B cell (primary cell): Measurements from ENCODE around the gene PLEKHH2. TPM values are rescaled to one million over a fixed set of nuclear protein-coding genes. Genes with fewer than 3 reads are reported as not detected.

Source experiments
- ATAC-seq: fragments of 200-7000 bp; cut with Tn5 transposase; one replicate; pipeline ENCODE4 v1.10.0; 2021; ENCODE audit warnings: low read depth, mild to moderate bottlenecking, moderate number of reproducible peaks, moderate library complexity
- CTCF ChIA-PET: fragments of 350-600 bp; sonication (Branson Sonifier 250); formaldehyde crosslinking; loops from one replicate; lab custom pipeline; 2021; ENCODE audit warnings: antibody characterized with exemption, inconsistent platforms; lab: Charles Lee
- POLR2A ChIA-PET: fragments of 350-600 bp; sonication (Branson Sonifier 250); formaldehyde crosslinking; loops from one replicate; lab custom pipeline; 2021; ENCODE audit warnings: antibody characterized with exemption; lab: Charles Lee
- DNase-seq: peaks from one replicate; pipeline ENCODE4 v3.0.0; 2013
- H2AFZ ChIP-seq: 2 replicates; pipeline ENCODE4 v1.6.1; 2012; ENCODE audit warnings: mild to moderate bottlenecking, low read depth, low read length; ENCODE audit not compliant: insufficient read depth, poor library complexity, severe bottlenecking
- H3K27ac ChIP-seq, 2 donors: 1 replicate in 1 of 2; 2 replicates in 1 of 2; pipeline ENCODE4 v1.5.1; 2012 to 2013; ENCODE audit warnings: low read length in 2 of 2, mild to moderate bottlenecking in 2 of 2, moderate library complexity in 1 of 2
- H3K27me3 ChIP-seq, 4 experiments: fragments of 200-600 bp in 1 of 4; sonication (generic) in 1 of 4; replicated peaks in 1 of 4; 1 replicate in 2 of 4; 2 replicates in 2 of 4; pipeline versions ENCODE4 v1.6.1 to v1.7.0; 2013 to 2016; ENCODE audit warnings: low read length in 3 of 4, mild to moderate bottlenecking in 2 of 4, mixed read lengths in 1 of 4, moderate library complexity in 1 of 4; ENCODE audit not compliant: insufficient read depth in 4 of 4, control insufficient read depth in 3 of 4; ENCODE audit errors: control extremely low read depth in 1 of 4
- H3K36me3 ChIP-seq, 2 experiments: replicated peaks in 1 of 2; 1 replicate in 1 of 2; 2 replicates in 1 of 2; pipeline versions ENCODE4 v1.6.1 to v1.7.1; 2013; ENCODE audit warnings: low read length in 1 of 2; ENCODE audit not compliant: insufficient read depth in 2 of 2, control insufficient read depth in 1 of 2; ENCODE audit errors: control extremely low read depth in 1 of 2, extremely low read depth in 1 of 2
- H3K4me1 ChIP-seq, 2 donors: fragments of 200-600 bp in 1 of 2; sonication (generic) in 1 of 2; 1 replicate in 1 of 2; 2 replicates in 1 of 2; pipeline versions ENCODE4 v1.5.1 to v1.6.1; 2013 to 2017; ENCODE audit warnings: low read length in 2 of 2; ENCODE audit not compliant: control insufficient read depth in 2 of 2, insufficient read depth in 2 of 2
- H3K4me2 ChIP-seq: replicated peaks from 2 replicates; pipeline ENCODE3; 2012; ENCODE audit warnings: mild to moderate bottlenecking, low read depth, low read length; ENCODE audit not compliant: poor library complexity, severe bottlenecking
- H3K4me3 ChIP-seq, 5 experiments: fragments of 200-600 bp in 1 of 5; sonication (generic) in 1 of 5; 1 replicate in 3 of 5; 2 replicates in 2 of 5; pipeline versions ENCODE4 v1.5.1 to v1.7.0; 2011 to 2016; ENCODE audit warnings: low read length in 4 of 5, mild to moderate bottlenecking in 4 of 5, low read depth in 2 of 5, control low read depth in 1 of 5, moderate library complexity in 1 of 5; ENCODE audit not compliant: insufficient read depth in 1 of 5; ENCODE audit errors: control extremely low read depth in 1 of 5, extremely low read depth in 1 of 5
- H3K79me2 ChIP-seq: fragments of 200-600 bp; sonication (generic); one replicate; pipeline ENCODE4 v1.6.0; 2016; ENCODE audit warnings: low read length; ENCODE audit not compliant: control insufficient read depth, insufficient read depth
- H3K9ac ChIP-seq: fragments of 200-600 bp; sonication (generic); 2 replicates; pipeline ENCODE4 v1.6.1; 2017; ENCODE audit warnings: mild to moderate bottlenecking, low read length, moderate library complexity
- H3K9me3 ChIP-seq, 3 donors: one replicate each; pipeline versions ENCODE4 v1.6.1 to v1.7.1; 2013; ENCODE audit warnings: low read length in 2 of 3; ENCODE audit not compliant: control insufficient read depth in 2 of 3, insufficient read depth in 1 of 3; ENCODE audit errors: control extremely low read depth in 1 of 3
- H4K20me1 ChIP-seq: 2 replicates; pipeline ENCODE4 v1.6.0; 2012; ENCODE audit warnings: mild to moderate bottlenecking, low read length; ENCODE audit not compliant: insufficient read depth, control insufficient read depth, poor library complexity, severe bottlenecking
- H3K27ac Mint-ChIP-seq: one replicate; pipeline ENCODE4 v1.8.0; 2021; ENCODE audit warnings: mixed read lengths
- H3K27me3 Mint-ChIP-seq: one replicate; pipeline ENCODE4 v1.8.0; 2021; ENCODE audit warnings: mixed read lengths
- H3K4me1 Mint-ChIP-seq: one replicate; pipeline ENCODE4 v1.8.0; 2021; ENCODE audit warnings: mixed read lengths
- H3K4me3 Mint-ChIP-seq: one replicate; pipeline ENCODE4 v1.8.0; 2021; ENCODE audit warnings: mixed read lengths
- H3K9me3 Mint-ChIP-seq: one replicate; pipeline ENCODE4 v1.8.0; 2022; ENCODE audit warnings: mixed read lengths; ENCODE audit not compliant: insufficient read depth
- CTCF ChIP-seq: fragments of 200-600 bp; IDR thresholded peaks from one replicate; pipeline ENCODE4 v1.8.0; 2022; ENCODE audit warnings: antibody characterized with exemption, mild to moderate bottlenecking
- EZH2 ChIP-seq: IDR thresholded peaks from 2 replicates; pipeline ENCODE4 v1.6.1; 2012; ENCODE audit warnings: borderline replicate concordance, low read depth, mild to moderate bottlenecking, moderate library complexity, low read length; ENCODE audit not compliant: insufficient read depth, poor library complexity, severe bottlenecking
- WGBS: methylation state at CpG from one replicate; pipeline ENCODE4 v1.1.5; 2013; ENCODE audit warnings: missing lambda C conversion rate; ENCODE audit not compliant: insufficient coverage; 5-methylcytosine and 5-hydroxymethylcytosine counted together
- intact Hi-C: fragments of 100-400 bp; cut with micrococcal nuclease; formaldehyde crosslinking; loops from one replicate; pipeline ENCODE4 v1.10.0; 2022
- polyA plus RNA-seq: library from polyadenylated mRNA; depleted of rRNA; stranded (reverse); fragments of >200 nt; gene quantifications from 2 replicates; pipeline ENCODE4 v1.2.3, GENCODE V29; 2012
- total RNA-seq, 2 donors: library from RNA; stranded (reverse); fragments of 120-200 nt in 1 of 2; gene quantifications; 1 replicate in 1 of 2; 2 replicates in 1 of 2; pipeline versions ENCODE4 v1.2.3 to v1.2.4, GENCODE V29; 2013 to 2022

The PLEKHH2 gene
- total and polyA plus RNA-seq, 2 donors (not counting 1 experiment from before 2014, with no cell fraction given): 0.17 to 0.19 TPM

- Histone ChIP-seq H3K79me2 (no peaks in the 10 kb centered on the region), H3K9me3 (no peaks in the 10 kb centered on the region), H3K4me2 (no peak overlapping the region), H3K27ac (no peak overlapping the region), H3K36me3 (no peaks in the 10 kb centered on the region), H3K4me3 (no peak overlapping the region), H2AFZ (no peak overlapping the region), H4K20me1 (no peaks in the 10 kb centered on the region), H3K9ac (no peak overlapping the region), H3K4me1 (no peaks in the 10 kb centered on the region), H3K27me3 (peaks cover 0 to 10% (median 4%) of the 10 kb centered on the region in 4 experiments)
- Mint-ChIP-seq H3K4me3 (no peak overlapping the region), H3K4me1 (no peaks in the 10 kb centered on the region), H3K9me3 (no peaks in the 10 kb centered on the region), H3K27ac (no peak overlapping the region), H3K27me3 (peaks cover 32% of the 10 kb centered on the region)
- DNase-seq (no peak), ATAC-seq (no peak)
- intact Hi-C loops: no loop called here
- ChIA-PET CTCF (no interaction called here), POLR2A (no interaction called here)
- no peak for TF ChIP-seq CTCF
These were observed 73.8 kb downstream of the PLEKHH2 start for GRCh38 chr2:43710866-43711265.

GRCh38 chr2:43714164-43714563 lies 77.1 kb downstream of the PLEKHH2 start:
- H3K4me2 ChIP-seq: no peak overlapping the region
- no peaks in the 10 kb centered on the region for H3K36me3 ChIP-seq
- H3K4me1 Mint-ChIP-seq: peaks cover 6% of the 10 kb centered on the region
- H3K9me3 ChIP-seq: no peaks in the 10 kb centered on the region
- ChIA-PET POLR2A (no interaction called here), CTCF (interaction anchor here (1.6 kb wide), 1 partner anchor 60 kb away, joined by 3 read pairs; the partner anchor contains the start of gene DYNC2LI1)
- intact Hi-C loops: no loop called here
- no peaks in the 10 kb centered on the region for H3K4me1 ChIP-seq
- H3K27me3 Mint-ChIP-seq: peaks cover 21% of the 10 kb centered on the region
- H3K4me3 Mint-ChIP-seq: no peak overlapping the region
- peaks cover 0 to 7% (median 4%) of the 10 kb centered on the region in 4 experiments for H3K27me3 ChIP-seq
- H3K9ac ChIP-seq: no peak overlapping the region
- TF ChIP-seq CTCF (no peak), EZH2 (no peak)
- no peak overlapping the region for H3K4me3 ChIP-seq
- no peak overlapping the region for H3K27ac ChIP-seq
- no peak for ATAC-seq
- H3K79me2 ChIP-seq: no peaks in the 10 kb centered on the region
- H4K20me1 ChIP-seq: no peaks in the 10 kb centered on the region
- WGBS: no CpG with 5 or more reads among the region's 2 CpGs
- DNase-seq: no peak
- H3K9me3 Mint-ChIP-seq: no peaks in the 10 kb centered on the region
- H2AFZ ChIP-seq: no peak overlapping the region
- H3K27ac Mint-ChIP-seq: no peak overlapping the region
